Trophoblast cell (in vitro differentiated cells and primary cell): ENCODE results near the gene NME9.

Experiments used
- DNase-seq, 2 donors: peaks; one replicate each; pipeline ENCODE4 v3.0.0-alpha.2; 2016
- H2AFZ ChIP-seq: 2 replicates; pipeline ENCODE4 v1.6.1; 2013; ENCODE audit warnings: low read length, moderate library complexity, mild to moderate bottlenecking; ENCODE audit not compliant: insufficient read depth, poor library complexity
- H2AK5ac ChIP-seq: 2 replicates; pipeline ENCODE4 v1.6.1; 2013; ENCODE audit warnings: mild to moderate bottlenecking, low read length
- H2BK120ac ChIP-seq: 2 replicates; pipeline ENCODE4 v1.6.1; 2013; ENCODE audit warnings: low read length, mild to moderate bottlenecking, moderate library complexity; ENCODE audit not compliant: insufficient read depth, poor library complexity
- H2BK12ac ChIP-seq: 2 replicates; pipeline ENCODE4 v1.6.1; 2013; ENCODE audit warnings: mild to moderate bottlenecking, low read length, moderate library complexity
- H2BK5ac ChIP-seq: 2 replicates; pipeline ENCODE4 v1.6.1; 2013; ENCODE audit warnings: low read length, low read depth, moderate library complexity, mild to moderate bottlenecking; ENCODE audit not compliant: poor library complexity
- H3K14ac ChIP-seq: 2 replicates; pipeline ENCODE4 v1.6.1; 2013; ENCODE audit warnings: mild to moderate bottlenecking, low read length
- H3K18ac ChIP-seq: 2 replicates; pipeline ENCODE4 v1.6.1; 2013; ENCODE audit warnings: mild to moderate bottlenecking, low read length
- H3K23ac ChIP-seq: 2 replicates; pipeline ENCODE4 v1.6.1; 2013; ENCODE audit warnings: low read length
- H3K27ac ChIP-seq: 2 replicates; pipeline ENCODE4 v1.5.1; 2013; ENCODE audit warnings: low read depth, mild to moderate bottlenecking, inconsistent platforms, low read length, moderate library complexity
- H3K27me3 ChIP-seq: 2 replicates; pipeline ENCODE4 v1.6.1; 2013; ENCODE audit warnings: inconsistent platforms, mild to moderate bottlenecking, low read length, moderate library complexity; ENCODE audit not compliant: insufficient read depth
- H3K36me3 ChIP-seq, 2 experiments: 1 replicate in 1 of 2; 2 replicates in 1 of 2; pipeline ENCODE4 v1.6.1; 2013; ENCODE audit warnings: low read length in 2 of 2, mild to moderate bottlenecking in 2 of 2, moderate library complexity in 1 of 2; ENCODE audit not compliant: insufficient read depth in 2 of 2, control insufficient read depth in 1 of 2
- H3K4ac ChIP-seq: 2 replicates; pipeline ENCODE4 v1.6.1; 2013; ENCODE audit warnings: low read depth, mild to moderate bottlenecking, low read length, moderate library complexity
- H3K4me1 ChIP-seq, 2 experiments: 1 replicate in 1 of 2; 2 replicates in 1 of 2; pipeline ENCODE4 v1.6.1; 2013; ENCODE audit warnings: low read length in 2 of 2, mild to moderate bottlenecking in 2 of 2, moderate library complexity in 1 of 2; ENCODE audit not compliant: insufficient read depth in 2 of 2, control insufficient read depth in 1 of 2
- H3K4me2 ChIP-seq: 2 replicates; pipeline ENCODE4 v1.6.1; 2013; ENCODE audit warnings: inconsistent platforms, mild to moderate bottlenecking, low read length, moderate library complexity
- H3K4me3 ChIP-seq: 2 replicates; pipeline ENCODE4 v1.5.1; 2013; ENCODE audit warnings: mild to moderate bottlenecking, low read depth, low read length, inconsistent platforms
- H3K79me1 ChIP-seq: one replicate; pipeline ENCODE4 v1.6.1; 2013; ENCODE audit warnings: low read length
- H3K79me2 ChIP-seq: 2 replicates; pipeline ENCODE4 v1.6.1; 2013; ENCODE audit warnings: low read length, mild to moderate bottlenecking; ENCODE audit not compliant: control insufficient read depth, insufficient read depth, poor library complexity
- H3K9ac ChIP-seq: 2 replicates; pipeline ENCODE4 v1.6.1; 2013; ENCODE audit warnings: mild to moderate bottlenecking, low read length
- H3K9me3 ChIP-seq: 2 replicates; pipeline ENCODE4 v1.6.1; 2013; ENCODE audit warnings: low read depth, mild to moderate bottlenecking, control low read depth, inconsistent platforms, low read length; ENCODE audit not compliant: insufficient read depth
- H4K12ac ChIP-seq: 2 replicates; pipeline ENCODE4 v1.6.1; 2013; ENCODE audit warnings: low read depth, mild to moderate bottlenecking, low read length, moderate library complexity
- H4K8ac ChIP-seq: 2 replicates; pipeline ENCODE4 v1.6.1; 2013; ENCODE audit warnings: low read depth, mild to moderate bottlenecking, low read length, moderate library complexity
- H4K91ac ChIP-seq: one replicate; pipeline ENCODE4 v1.6.1; 2013; ENCODE audit warnings: low read depth, mild to moderate bottlenecking, low read length, moderate library complexity
- WGBS: extraction: QIAGEN DNeasy Blood & Tissue Kit; methylation state at CpG from one replicate; pipeline ENCODE4 v1.1.7; 2013; ENCODE audit warnings: missing lambda C conversion rate; ENCODE audit not compliant: insufficient read length, insufficient coverage; ENCODE audit errors: extremely low coverage; 5-methylcytosine and 5-hydroxymethylcytosine counted together

Gene NME9

GRCh38 chr3:138356730-138357405, 27.2 kb upstream of the NME9 start:
- no peak overlapping the region for H3K4me2 ChIP-seq
- H3K18ac ChIP-seq, result no peak overlapping the region
- no CpG with 5 or more reads among the region's 7 CpGs for WGBS

GRCh38 chr3:138355071-138355470, 25.4 kb upstream of the NME9 start:
- Histone ChIP-seq H3K27ac (no peak overlapping the region), H2BK5ac (no peak overlapping the region), H3K18ac (no peak overlapping the region), H3K4ac (no peak overlapping the region), H4K8ac (no peak overlapping the region), H3K4me3 (no peak overlapping the region), H3K23ac (no peak overlapping the region), H3K79me1 (no peaks in the 10 kb centered on the region), H4K12ac (no peak overlapping the region), H3K4me1 (peaks cover 4 to 8% of the 10 kb centered on the region in 2 experiments), H3K14ac (no peak overlapping the region), H2BK12ac (no peak overlapping the region), H2AK5ac (no peak overlapping the region), H4K91ac (no peak overlapping the region), H3K79me2 (peaks cover 2% of the 10 kb centered on the region), H2BK120ac (no peak overlapping the region), H3K9me3 (no peaks in the 10 kb centered on the region), H3K27me3 (no peaks in the 10 kb centered on the region), H2AFZ (no peak overlapping the region), H3K4me2 (no peak overlapping the region), H3K36me3 (peaks cover 2% of the 10 kb centered on the region in 2 experiments), H3K9ac (no peak overlapping the region)
- no CpG with 5 or more reads among the region's 3 CpGs for WGBS
- DNase-seq, result no peak

More at GRCh38 chr3:138356730-138357405, 27.2 kb upstream of the NME9 start:
- Histone ChIP-seq H3K4me1 (peaks cover 3% of the 10 kb centered on the region in 2 experiments), H3K27ac (no peak overlapping the region), H4K8ac (no peak overlapping the region), H3K9ac (no peak overlapping the region), H3K4me3 (no peak overlapping the region), H4K91ac (no peak overlapping the region), H3K4ac (no peak overlapping the region), H3K14ac (no peak overlapping the region), H2AK5ac (no peak overlapping the region), H2BK12ac (no peak overlapping the region), H2BK120ac (no peak overlapping the region), H3K9me3 (no peaks in the 10 kb centered on the region), H2BK5ac (no peak overlapping the region), H3K79me1 (no peaks in the 10 kb centered on the region), H3K79me2 (peaks cover 1% of the 10 kb centered on the region), H2AFZ (no peak overlapping the region), H3K36me3 (peaks cover 2 to 6% of the 10 kb centered on the region in 2 experiments), H3K23ac (no peak overlapping the region), H4K12ac (no peak overlapping the region), H3K27me3 (no peaks in the 10 kb centered on the region)
- DNase-seq, result no peak

GRCh38 chr3:138354376-138354775, 24.7 kb upstream of the NME9 start:
- no peak overlapping the region for H3K9ac ChIP-seq
- no peaks in the 10 kb centered on the region for H3K27me3 ChIP-seq
- no peak overlapping the region for H4K12ac ChIP-seq
- H4K8ac ChIP-seq, result no peak overlapping the region
- H3K79me2 ChIP-seq, result peaks cover 2% of the 10 kb centered on the region
- no peak overlapping the region for H2AK5ac ChIP-seq
- no peak overlapping the region for H3K27ac ChIP-seq
- no peak overlapping the region for H2BK5ac ChIP-seq
- peaks cover 4 to 10% of the 10 kb centered on the region in 2 experiments for H3K4me1 ChIP-seq
- H2BK12ac ChIP-seq, result no peak overlapping the region
- H3K23ac ChIP-seq, result no peak overlapping the region
- peaks cover under 1% of the 10 kb centered on the region for H3K79me1 ChIP-seq
- DNase-seq, result no peak
- H2AFZ ChIP-seq, result no peak overlapping the region
- no peak overlapping the region for H3K4me2 ChIP-seq
- no peak overlapping the region for H3K4me3 ChIP-seq
- H3K4ac ChIP-seq, result no peak overlapping the region
- no peak overlapping the region for H2BK120ac ChIP-seq
- no peaks in the 10 kb centered on the region for H3K9me3 ChIP-seq
- no peak overlapping the region for H3K14ac ChIP-seq
- no peak overlapping the region for H3K18ac ChIP-seq
- peaks cover 2% of the 10 kb centered on the region in 2 experiments for H3K36me3 ChIP-seq
- no peak overlapping the region for H4K91ac ChIP-seq

GRCh38 chr3:138351916-138352550, 22.4 kb upstream of the NME9 start:
- H3K4ac ChIP-seq, result no peak overlapping the region
- no peak overlapping the region for H2BK5ac ChIP-seq
- H3K9ac ChIP-seq, result no peak overlapping the region
- no peak overlapping the region for H4K91ac ChIP-seq
- H3K79me2 ChIP-seq, result peaks cover 4% of the 10 kb centered on the region
- H2AK5ac ChIP-seq, result no peak overlapping the region
- no peak overlapping the region for H3K14ac ChIP-seq
- no peak overlapping the region for H3K27ac ChIP-seq
- no peaks in the 10 kb centered on the region for H3K27me3 ChIP-seq
- peak; percentile 78 to 85 for DNase-seq
- H3K4me1 ChIP-seq, result peaks cover 8 to 14% of the 10 kb centered on the region in 2 experiments
- H4K8ac ChIP-seq, result no peak overlapping the region
- H3K4me3 ChIP-seq, result no peak overlapping the region
- H3K36me3 ChIP-seq, result peaks cover 2% of the 10 kb centered on the region in 2 experiments
- no CpG with 5 or more reads among the region's 5 CpGs for WGBS
- no peak overlapping the region for H3K18ac ChIP-seq
- H3K79me1 ChIP-seq, result peaks cover 14% of the 10 kb centered on the region
- no peak overlapping the region for H2BK12ac ChIP-seq
- no peaks in the 10 kb centered on the region for H3K9me3 ChIP-seq
- no peak overlapping the region for H3K23ac ChIP-seq
- H4K12ac ChIP-seq, result no peak overlapping the region
- no peak overlapping the region for H2AFZ ChIP-seq
- no peak overlapping the region for H3K4me2 ChIP-seq
- no peak overlapping the region for H2BK120ac ChIP-seq
